Thyroid gland (tissue), 4 donors: ENCODE measurements around the gene PRELID3B.

Source experiments
- POLR2A ChIP-seq, 2 donors: fragments of 450-650 bp; IDR thresholded peaks; one replicate each; pipeline ENCODE4 v1.6.1; 2017; ENCODE audit warnings: antibody characterized with exemption in 2 of 2, mild to moderate bottlenecking in 2 of 2, moderate library complexity in 1 of 2
- TF ChIP-seq, protein P1 (sequence below), 6 experiments: fragments of 200-600 bp in 3 of 6; fragments of 450-650 bp in 3 of 6; sonication (generic) in 3 of 6; IDR thresholded peaks; one replicate each; pipeline ENCODE4 v1.5.1; 2016 to 2019; ENCODE audit warnings: antibody characterized with exemption in 6 of 6, mild to moderate bottlenecking in 2 of 6, inconsistent platforms in 1 of 6, moderate library complexity in 1 of 6

- TF ChIP-seq, protein P1, sequence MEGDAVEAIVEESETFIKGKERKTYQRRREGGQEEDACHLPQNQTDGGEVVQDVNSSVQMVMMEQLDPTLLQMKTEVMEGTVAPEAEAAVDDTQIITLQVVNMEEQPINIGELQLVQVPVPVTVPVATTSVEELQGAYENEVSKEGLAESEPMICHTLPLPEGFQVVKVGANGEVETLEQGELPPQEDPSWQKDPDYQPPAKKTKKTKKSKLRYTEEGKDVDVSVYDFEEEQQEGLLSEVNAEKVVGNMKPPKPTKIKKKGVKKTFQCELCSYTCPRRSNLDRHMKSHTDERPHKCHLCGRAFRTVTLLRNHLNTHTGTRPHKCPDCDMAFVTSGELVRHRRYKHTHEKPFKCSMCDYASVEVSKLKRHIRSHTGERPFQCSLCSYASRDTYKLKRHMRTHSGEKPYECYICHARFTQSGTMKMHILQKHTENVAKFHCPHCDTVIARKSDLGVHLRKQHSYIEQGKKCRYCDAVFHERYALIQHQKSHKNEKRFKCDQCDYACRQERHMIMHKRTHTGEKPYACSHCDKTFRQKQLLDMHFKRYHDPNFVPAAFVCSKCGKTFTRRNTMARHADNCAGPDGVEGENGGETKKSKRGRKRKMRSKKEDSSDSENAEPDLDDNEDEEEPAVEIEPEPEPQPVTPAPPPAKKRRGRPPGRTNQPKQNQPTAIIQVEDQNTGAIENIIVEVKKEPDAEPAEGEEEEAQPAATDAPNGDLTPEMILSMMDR (IDR thresholded peaks at IDR 0.05): no peak
- no peak for TF ChIP-seq POLR2A (IDR thresholded peaks at IDR 0.05)
Measured at GRCh38 chr20:59002874-59003399, 39.6 kb downstream of the PRELID3B start.
